SJCRH30 (cell line): ENCODE results near the gene MRGPRE. TPM values are rescaled to one million over a fixed set of nuclear protein-coding genes. Genes with fewer than 3 reads are reported as not detected.
A peak's percentile ranks its signal among the peaks of the same experiment; 100 is the strongest.

Source experiments
- DNase-seq, 2 experiments: peaks; one replicate each; pipeline ENCODE4 v3.0.0-alpha.2; 2015 to 2020
- H3K27ac ChIP-seq: fragments of 250-450 bp; sonication (Bioruptor Pico); 2 replicates; pipeline ENCODE4 v1.5.1; 2020; ENCODE audit warnings: mild to moderate bottlenecking, moderate library complexity
- H3K27me3 ChIP-seq: fragments of 250-450 bp; sonication (Bioruptor Pico); 2 replicates; pipeline ENCODE4 v1.5.1; 2020; ENCODE audit warnings: mild to moderate bottlenecking, moderate library complexity
- H3K36me3 ChIP-seq: fragments of 250-450 bp; sonication (Bioruptor Pico); 2 replicates; pipeline ENCODE4 v1.5.1; 2020; ENCODE audit warnings: mild to moderate bottlenecking, moderate library complexity
- H3K4me1 ChIP-seq: fragments of 250-450 bp; sonication (Bioruptor Pico); 2 replicates; pipeline ENCODE4 v1.5.1; 2020; ENCODE audit warnings: mild to moderate bottlenecking, moderate library complexity
- H3K4me3 ChIP-seq: fragments of 250-450 bp; sonication (Bioruptor Pico); 2 replicates; pipeline ENCODE4 v1.5.1; 2020; ENCODE audit warnings: mild to moderate bottlenecking, moderate library complexity
- H3K9me3 ChIP-seq: fragments of 250-450 bp; sonication (Bioruptor Pico); replicated peaks from 2 replicates; pipeline ENCODE4 v1.5.1; 2020; ENCODE audit warnings: mild to moderate bottlenecking, moderate library complexity
- total RNA-seq: library from RNA; depleted of rRNA; stranded (reverse); fragments of >200 nt; shearing (Covaris generic); gene quantifications from 2 replicates; pipeline ENCODE4 v1.2.3, GENCODE V29; 2014

Gene MRGPRE
- total RNA-seq, 1 experiment from 2014 or later = not detected

DNA sequence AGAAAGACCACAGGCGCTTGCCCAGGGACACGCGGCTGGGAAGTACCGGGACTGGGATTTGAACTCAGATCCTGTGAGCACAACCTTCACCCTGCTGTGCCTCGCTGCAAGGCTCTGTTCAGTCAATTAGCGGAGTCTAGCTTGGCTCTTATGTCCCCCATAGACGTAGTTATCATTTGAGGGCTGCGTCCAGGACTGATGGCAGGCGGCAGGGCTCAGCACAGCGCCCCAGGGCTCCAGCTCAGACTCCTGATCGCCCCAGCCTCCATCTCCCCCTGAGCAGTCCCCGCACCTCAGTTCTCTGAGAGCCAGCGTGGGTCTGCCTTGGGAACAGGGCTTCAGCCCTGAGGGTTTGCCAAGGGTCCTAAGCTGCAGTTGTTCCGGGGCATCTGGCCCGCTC lies 33.4 kb downstream of the MRGPRE start:
- H3K27ac ChIP-seq = no peak overlapping the region
- peaks cover 29% of the 10 kb centered on the region for H3K27me3 ChIP-seq
- H3K4me3 ChIP-seq = no peak overlapping the region
- no peaks in the 10 kb centered on the region for H3K4me1 ChIP-seq
- H3K36me3 ChIP-seq = no peaks in the 10 kb centered on the region
- no peak for DNase-seq
- H3K9me3 ChIP-seq = no peaks in the 10 kb centered on the region

DNA sequence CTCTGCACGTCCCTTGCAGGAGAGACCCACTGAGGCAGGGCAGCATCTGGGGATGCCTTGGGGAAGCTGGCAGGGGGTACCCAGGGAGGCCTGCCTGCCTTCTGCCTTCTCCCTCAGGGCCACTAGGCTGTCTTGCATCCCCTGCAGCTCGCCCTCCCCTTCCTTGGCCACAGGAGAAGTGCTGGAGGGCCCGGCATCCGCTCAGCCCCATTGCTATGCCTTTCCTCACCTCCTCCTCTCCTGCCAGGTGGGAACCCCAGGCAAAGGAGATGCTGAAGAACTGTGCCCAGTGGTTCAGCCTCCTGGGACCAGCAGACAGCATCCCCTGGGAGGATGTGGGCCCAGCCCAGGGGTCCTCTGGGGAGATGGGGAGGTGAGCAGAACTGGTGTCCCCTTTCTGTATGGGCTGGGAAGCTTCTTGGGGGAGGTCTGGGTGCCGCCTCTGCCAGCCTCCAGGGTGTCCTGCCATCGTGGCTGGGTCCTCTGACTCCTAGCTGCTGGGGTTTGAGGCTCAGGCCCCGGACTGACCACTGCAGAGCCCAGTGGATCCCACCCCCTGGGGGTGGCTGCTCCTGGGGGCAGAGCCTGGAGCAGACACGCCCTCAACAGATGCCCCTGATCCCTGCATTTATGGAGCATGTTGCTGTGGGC lies 34.2 kb downstream of the MRGPRE start:
- Histone ChIP-seq H3K27ac (no peak overlapping the region), H3K27me3 (peaks cover 33% of the 10 kb centered on the region), H3K36me3 (no peaks in the 10 kb centered on the region), H3K9me3 (no peaks in the 10 kb centered on the region), H3K4me3 (no peak overlapping the region), H3K4me1 (no peaks in the 10 kb centered on the region)
- DNase-seq = no peak

DNA sequence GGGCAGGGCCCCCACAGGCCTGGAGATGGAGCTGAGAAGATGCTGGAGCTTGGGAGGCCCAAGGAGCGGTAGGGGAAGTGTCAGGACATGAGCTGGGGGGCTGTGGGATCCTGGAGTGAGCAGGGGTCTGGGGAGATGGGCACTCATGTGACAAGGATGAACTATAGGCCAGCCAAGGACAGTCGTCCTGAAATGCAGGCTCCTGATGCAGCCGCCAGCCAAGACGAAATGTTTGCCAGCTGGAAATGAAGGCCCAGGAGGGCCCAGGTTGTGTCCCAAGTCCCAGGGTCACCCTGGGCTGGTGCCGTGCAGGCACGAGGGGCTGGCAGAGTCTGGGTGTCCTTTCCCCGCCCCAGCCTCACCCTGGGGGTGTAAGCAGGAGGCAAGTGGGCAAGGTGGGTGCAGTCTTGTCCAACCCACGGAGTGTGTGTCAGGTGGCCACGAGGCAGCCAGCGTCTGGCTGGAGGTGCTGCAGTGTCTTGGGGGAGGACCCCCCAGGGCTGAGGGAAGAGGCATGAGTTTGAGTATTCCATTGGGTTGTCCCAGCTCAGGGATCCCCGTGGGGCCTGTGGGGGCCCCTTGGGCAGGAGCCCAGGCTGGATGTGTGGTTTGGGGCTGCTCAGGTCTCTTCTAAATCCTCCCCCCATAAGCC lies 35.0 kb downstream of the MRGPRE start:
- no peak overlapping the region for H3K4me3 ChIP-seq
- H3K27me3 ChIP-seq = peaks cover 31% of the 10 kb centered on the region
- no peak overlapping the region for H3K27ac ChIP-seq
- DNase-seq = no peak
- H3K36me3 ChIP-seq = no peaks in the 10 kb centered on the region
- H3K4me1 ChIP-seq = no peaks in the 10 kb centered on the region
- no peaks in the 10 kb centered on the region for H3K9me3 ChIP-seq

GRCh38 chr11:3196161-3197043 lies 35.8 kb downstream of the MRGPRE start:
- Histone ChIP-seq H3K9me3 (no peaks in the 10 kb centered on the region), H3K4me3 (no peak overlapping the region), H3K27ac (no peak overlapping the region), H3K36me3 (no peaks in the 10 kb centered on the region), H3K4me1 (no peaks in the 10 kb centered on the region), H3K27me3 (peaks cover 31% of the 10 kb centered on the region)
- DNase-seq = no peak

DNA sequence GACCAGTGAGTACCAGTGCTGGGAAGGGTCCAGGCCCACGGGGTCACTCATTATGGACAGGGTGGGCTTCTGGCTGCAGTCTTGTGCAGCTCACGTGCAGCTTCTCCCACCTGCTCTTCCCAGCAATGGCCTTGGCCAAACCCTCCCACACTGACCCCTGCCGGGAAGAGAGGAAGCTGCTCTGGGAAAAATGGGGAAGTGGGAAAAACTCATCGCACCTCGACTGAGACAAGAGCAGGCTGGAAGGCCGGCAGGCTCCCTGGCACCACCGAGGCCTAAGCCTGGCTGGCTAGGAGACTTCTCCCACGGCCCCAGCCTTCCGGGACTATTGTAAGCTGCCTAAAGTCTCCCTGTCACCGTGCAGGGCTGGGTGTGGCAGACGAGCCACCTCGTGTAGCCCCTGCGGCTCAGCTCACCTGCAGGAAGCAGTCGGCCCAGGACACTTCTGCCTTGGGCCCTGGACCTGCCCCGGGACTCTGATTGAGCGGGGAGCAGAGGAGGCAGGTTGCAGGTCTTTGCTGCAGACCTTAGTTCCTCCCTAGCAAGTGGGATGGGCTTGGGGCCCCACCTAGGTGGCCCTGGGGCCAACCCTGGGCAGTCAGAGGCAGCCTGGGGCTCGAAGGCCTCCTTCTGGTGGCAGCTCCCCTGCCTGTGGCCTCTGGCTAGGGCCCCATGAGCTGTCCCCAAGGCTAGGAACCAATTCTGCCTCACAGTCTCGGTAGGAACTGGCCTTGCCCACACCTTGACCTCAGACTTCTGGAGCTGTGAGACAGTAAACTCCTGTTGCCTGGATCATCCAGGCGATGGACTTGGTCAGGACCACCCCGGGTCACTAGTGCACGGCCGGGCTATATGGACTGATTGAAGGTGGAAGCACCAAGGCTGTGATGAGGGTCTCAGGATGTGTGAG lies 36.7 kb downstream of the MRGPRE start:
- DNase-seq = peak in 1 of 2 experiments; percentile 34
- Histone ChIP-seq H3K27me3 (peaks cover 31% of the 10 kb centered on the region), H3K4me3 (no peak overlapping the region), H3K36me3 (no peaks in the 10 kb centered on the region), H3K27ac (no peak overlapping the region), H3K9me3 (no peaks in the 10 kb centered on the region), H3K4me1 (no peaks in the 10 kb centered on the region)

- no peaks in the 10 kb centered on the region for H3K36me3 ChIP-seq
- H3K4me1 ChIP-seq = no peaks in the 10 kb centered on the region
- DNase-seq = no peak
- H3K4me3 ChIP-seq = no peak overlapping the region
- H3K27ac ChIP-seq = no peak overlapping the region
- peaks cover 25% of the 10 kb centered on the region for H3K27me3 ChIP-seq
- no peaks in the 10 kb centered on the region for H3K9me3 ChIP-seq
Observed at GRCh38 chr11:3194016-3194816, 38.0 kb downstream of the MRGPRE start.

DNA sequence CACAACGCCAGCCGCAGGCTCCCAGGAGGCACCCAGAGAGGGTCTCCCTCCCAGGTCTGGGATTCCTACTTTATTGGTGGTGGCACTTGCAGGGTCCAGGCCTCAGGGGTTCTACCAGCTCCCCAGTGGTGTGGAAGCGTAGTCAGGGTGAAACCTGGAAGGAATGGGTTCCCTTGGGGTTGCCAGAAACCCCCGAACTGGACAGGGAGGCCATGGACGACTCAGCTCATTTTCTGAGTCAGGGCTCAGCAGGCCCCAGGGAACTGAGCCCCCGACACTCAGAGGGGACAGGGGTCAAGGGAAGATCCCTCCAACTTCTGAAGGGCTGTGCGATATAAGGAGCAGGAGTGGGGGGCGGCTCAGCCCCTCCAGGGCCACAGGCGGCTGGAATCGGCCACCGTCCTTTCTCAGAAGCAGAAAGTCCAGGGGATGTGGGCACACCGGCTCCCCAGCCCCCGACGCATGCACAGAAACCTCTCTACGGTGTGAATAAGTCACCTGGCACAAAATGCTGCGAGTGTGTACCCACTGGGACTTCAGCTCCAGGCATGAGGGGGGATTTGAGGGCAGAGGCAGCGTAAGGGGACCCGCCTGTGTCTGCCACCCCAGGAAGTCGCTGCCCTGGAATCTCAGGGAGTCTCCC lies 38.7 kb downstream of the MRGPRE start:
- H3K9me3 ChIP-seq = no peaks in the 10 kb centered on the region
- H3K4me3 ChIP-seq = no peak overlapping the region
- H3K27ac ChIP-seq = no peak overlapping the region
- no peaks in the 10 kb centered on the region for H3K4me1 ChIP-seq
- H3K27me3 ChIP-seq = peaks cover 25% of the 10 kb centered on the region
- no peak for DNase-seq
- no peaks in the 10 kb centered on the region for H3K36me3 ChIP-seq

DNA sequence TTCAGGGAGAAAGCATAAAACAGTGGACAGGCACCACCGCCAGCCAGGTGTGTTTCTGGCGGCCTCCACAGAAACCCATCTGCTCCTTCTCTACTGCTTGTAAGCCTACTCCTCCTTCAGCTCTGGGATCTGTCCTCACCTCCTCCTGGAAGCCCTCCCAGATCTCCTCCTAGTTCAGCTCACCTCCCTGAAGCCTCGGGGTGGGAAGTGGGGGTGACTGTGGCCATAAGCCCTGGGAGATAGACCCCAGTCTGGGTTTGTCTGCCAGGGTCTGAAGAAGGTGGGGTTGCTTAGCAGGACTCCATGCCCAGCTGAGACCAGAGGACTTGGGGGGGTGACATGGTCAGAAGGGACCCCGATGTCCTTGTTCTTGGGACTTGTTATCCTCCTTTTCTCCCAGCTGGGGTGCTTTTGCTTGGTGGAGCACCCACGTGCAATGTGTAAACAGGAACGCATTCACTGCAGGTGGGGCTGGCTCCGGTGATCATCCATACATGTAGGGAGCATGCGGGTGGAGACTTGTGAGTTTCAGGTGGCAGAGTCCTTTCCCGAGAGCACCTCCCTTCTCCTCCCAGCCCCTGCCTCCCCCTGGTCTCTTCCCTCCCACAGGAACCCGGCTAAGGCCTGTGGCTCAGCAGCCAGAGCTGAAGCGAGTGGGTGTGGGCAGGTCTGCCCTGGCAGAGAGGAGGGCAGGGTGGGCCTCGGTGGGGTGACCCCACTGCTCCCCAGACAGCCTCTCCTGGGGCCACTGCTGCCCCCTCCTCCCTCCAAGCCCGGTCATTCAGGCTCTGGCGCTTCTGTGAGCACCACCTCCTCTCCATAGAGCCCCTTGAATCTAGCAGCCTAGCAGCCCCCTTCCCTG lies 39.5 kb downstream of the MRGPRE start:
- Histone ChIP-seq H3K27ac (no peak overlapping the region), H3K9me3 (no peaks in the 10 kb centered on the region), H3K4me1 (no peaks in the 10 kb centered on the region), H3K4me3 (no peak overlapping the region), H3K36me3 (no peaks in the 10 kb centered on the region), H3K27me3 (peaks cover 25% of the 10 kb centered on the region)
- DNase-seq = no peak

DNA sequence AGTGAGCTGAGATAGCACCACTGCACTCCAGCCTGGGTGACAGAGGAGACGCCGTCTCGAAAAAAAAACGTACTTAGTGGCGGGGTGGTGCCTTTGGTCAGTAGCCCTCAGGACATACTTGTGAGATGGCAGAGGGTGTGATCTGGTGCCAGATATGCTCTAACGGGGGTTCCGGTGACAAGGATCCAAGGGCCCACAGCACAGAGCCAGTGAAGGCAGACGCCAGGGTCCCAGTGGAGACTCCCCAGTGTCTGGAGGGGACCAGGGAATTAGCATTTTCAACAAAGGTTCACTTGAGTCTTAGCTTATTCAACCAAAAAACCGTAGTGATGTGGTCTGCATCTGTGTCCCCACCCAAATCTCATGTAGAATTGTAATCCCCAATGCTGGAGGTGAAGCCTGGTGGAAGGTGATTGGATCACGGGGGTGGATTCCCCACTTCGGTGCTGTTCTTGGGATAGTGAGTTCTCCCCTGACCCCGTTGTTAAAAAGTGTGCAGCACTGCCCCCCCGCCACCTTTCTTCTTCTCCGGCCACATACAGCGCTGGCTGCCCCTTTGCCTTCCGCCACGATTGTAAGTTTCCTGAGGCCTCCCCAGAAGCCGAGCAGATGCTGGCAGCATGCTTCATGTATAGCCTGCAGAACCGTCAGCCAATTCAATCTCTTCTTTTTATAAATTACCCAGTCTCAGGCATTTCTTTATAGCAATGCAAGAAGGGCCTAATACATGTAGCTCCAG lies 40.5 kb downstream of the MRGPRE start:
- H3K9me3 ChIP-seq = no peaks in the 10 kb centered on the region
- peaks cover 20% of the 10 kb centered on the region for H3K27me3 ChIP-seq
- H3K27ac ChIP-seq = no peak overlapping the region
- no peaks in the 10 kb centered on the region for H3K36me3 ChIP-seq
- H3K4me1 ChIP-seq = no peaks in the 10 kb centered on the region
- no peak for DNase-seq
- H3K4me3 ChIP-seq = no peak overlapping the region

DNA sequence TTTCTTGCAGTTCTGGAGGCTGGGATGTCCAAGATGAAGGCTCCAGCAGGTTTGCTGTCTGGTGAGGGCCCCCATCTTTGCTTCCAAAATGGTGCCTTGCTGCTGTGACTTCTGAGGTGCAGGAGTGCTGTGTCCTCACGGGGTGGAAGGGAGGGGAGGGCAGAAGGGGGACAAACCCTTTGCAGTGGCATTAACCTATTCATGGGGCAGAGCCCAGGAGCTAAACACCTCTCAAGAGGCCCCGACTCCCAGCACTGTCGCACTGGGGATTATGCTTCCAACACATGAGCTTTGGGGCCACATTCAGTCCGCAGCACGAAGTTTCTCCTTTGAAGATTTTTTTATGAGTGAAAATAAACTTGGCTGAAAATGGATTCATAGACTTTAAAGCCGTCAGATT lies 41.6 kb downstream of the MRGPRE start:
- no peaks in the 10 kb centered on the region for H3K36me3 ChIP-seq
- no peak overlapping the region for H3K4me3 ChIP-seq
- peaks cover 12% of the 10 kb centered on the region for H3K27me3 ChIP-seq
- H3K4me1 ChIP-seq = no peaks in the 10 kb centered on the region
- no peaks in the 10 kb centered on the region for H3K9me3 ChIP-seq
- DNase-seq = no peak
- H3K27ac ChIP-seq = no peak overlapping the region

GRCh38 chr11:3189886-3190583 lies 42.2 kb downstream of the MRGPRE start:
- Histone ChIP-seq H3K27me3 (peaks cover 12% of the 10 kb centered on the region), H3K36me3 (no peaks in the 10 kb centered on the region), H3K4me1 (no peaks in the 10 kb centered on the region), H3K27ac (no peak overlapping the region), H3K9me3 (no peaks in the 10 kb centered on the region), H3K4me3 (no peak overlapping the region)
- DNase-seq = no peak
